ENCODE results near the gene PTPRR. TPM values are rescaled to one million over a fixed set of nuclear protein-coding genes. Genes with fewer than 3 reads are reported as not detected.

The PTPRR gene
- total RNA-seq, 1 experiment from 2014 or later = 3.4 TPM

GRCh38 chr12:70608184-70608583 is 312.4 kb downstream of the PTPRR start:
- no peak overlapping the region for H3K27ac ChIP-seq
- no peak for DNase-seq (ENCODE audit: low read depth in 1 of 2, low spot score in 2 of 2)
- peaks cover 28% of the 10 kb centered on the region for H3K4me1 ChIP-seq (replicated peaks)
- no peaks in the 10 kb centered on the region for H3K27me3 ChIP-seq (replicated peaks)
- no peaks in the 10 kb centered on the region for H3K9me3 ChIP-seq (replicated peaks)
- no peaks in the 10 kb centered on the region for H3K36me3 ChIP-seq
- H3K4me3 ChIP-seq = no peak overlapping the region

GRCh38 chr12:70607107-70607506 is 313.4 kb downstream of the PTPRR start:
- H3K4me3 ChIP-seq = no peak overlapping the region
- no peaks in the 10 kb centered on the region for H3K36me3 ChIP-seq
- peaks cover 28% of the 10 kb centered on the region for H3K4me1 ChIP-seq (replicated peaks)
- no peaks in the 10 kb centered on the region for H3K9me3 ChIP-seq (replicated peaks)
- no peak for DNase-seq (ENCODE audit: low read depth in 1 of 2, low spot score in 2 of 2)
- no peaks in the 10 kb centered on the region for H3K27me3 ChIP-seq (replicated peaks)
- no peak overlapping the region for H3K27ac ChIP-seq

- no peak overlapping the region for H3K4me3 ChIP-seq
- H3K36me3 ChIP-seq = no peaks in the 10 kb centered on the region
- H3K4me1 ChIP-seq (replicated peaks) = peaks cover 19% of the 10 kb centered on the region
- no peaks in the 10 kb centered on the region for H3K9me3 ChIP-seq (replicated peaks)
- no peak overlapping the region for H3K27ac ChIP-seq
- H3K27me3 ChIP-seq (replicated peaks) = no peaks in the 10 kb centered on the region
- DNase-seq (ENCODE audit: low read depth in 1 of 2, low spot score in 2 of 2) = no peak
Observed at GRCh38 chr12:70605976-70606375, 314.6 kb downstream of the PTPRR start.

DNA sequence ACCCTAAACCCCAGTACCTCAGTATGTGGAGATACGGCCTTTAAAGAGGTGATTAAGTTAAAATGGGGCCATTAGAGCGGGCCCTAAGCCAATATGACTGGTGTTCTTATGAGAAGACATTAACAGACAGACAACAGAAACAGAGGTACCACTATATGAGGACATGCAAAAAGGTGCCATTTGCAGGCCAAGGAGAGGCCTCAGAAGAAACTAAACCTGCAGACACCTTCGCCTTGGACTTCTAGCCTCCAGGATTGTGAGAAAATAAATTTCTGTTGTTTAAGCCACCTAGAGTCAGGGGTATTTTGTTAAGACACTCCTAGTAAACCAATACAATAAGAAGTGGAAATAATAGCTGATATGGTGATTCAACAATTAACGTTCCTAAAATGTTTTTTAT is 315.9 kb downstream of the PTPRR start:
- DNase-seq (ENCODE audit: low read depth in 1 of 2, low spot score in 2 of 2) = no peak
- Histone ChIP-seq H3K4me3 (no peak overlapping the region), H3K4me1 (replicated peaks) (peaks cover 8% of the 10 kb centered on the region), H3K36me3 (no peaks in the 10 kb centered on the region), H3K9me3 (replicated peaks) (no peaks in the 10 kb centered on the region), H3K27ac (no peak overlapping the region), H3K27me3 (replicated peaks) (no peaks in the 10 kb centered on the region)

DNA sequence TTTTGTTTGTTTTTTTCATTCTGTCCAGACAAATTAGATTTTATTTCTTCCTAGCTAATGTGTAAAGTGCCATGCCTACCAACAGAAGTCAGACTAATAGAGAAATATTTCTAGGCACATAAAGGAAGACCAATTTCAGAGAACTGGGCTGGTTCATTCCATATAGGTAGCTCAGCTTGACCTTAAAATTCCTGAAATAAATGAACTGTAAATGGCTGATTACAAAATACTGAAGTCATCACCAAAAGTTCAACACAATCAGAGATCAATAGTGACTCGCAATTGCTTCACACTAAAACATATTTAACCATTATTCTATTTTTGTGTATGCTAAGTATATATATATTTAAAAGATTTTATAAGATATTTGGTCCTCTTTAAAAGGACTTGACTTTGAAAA is 317.5 kb downstream of the PTPRR start:
- Histone ChIP-seq H3K4me1 (replicated peaks) (no peaks in the 10 kb centered on the region), H3K27ac (no peak overlapping the region), H3K36me3 (no peaks in the 10 kb centered on the region), H3K9me3 (replicated peaks) (no peaks in the 10 kb centered on the region), H3K27me3 (replicated peaks) (0 out of 2 replicates have a peak, but pooled peaks cover 2% of the 10 kb centered on the region), H3K4me3 (no peak overlapping the region)
- DNase-seq (ENCODE audit: low read depth in 1 of 2, low spot score in 2 of 2) = no peak

DNA sequence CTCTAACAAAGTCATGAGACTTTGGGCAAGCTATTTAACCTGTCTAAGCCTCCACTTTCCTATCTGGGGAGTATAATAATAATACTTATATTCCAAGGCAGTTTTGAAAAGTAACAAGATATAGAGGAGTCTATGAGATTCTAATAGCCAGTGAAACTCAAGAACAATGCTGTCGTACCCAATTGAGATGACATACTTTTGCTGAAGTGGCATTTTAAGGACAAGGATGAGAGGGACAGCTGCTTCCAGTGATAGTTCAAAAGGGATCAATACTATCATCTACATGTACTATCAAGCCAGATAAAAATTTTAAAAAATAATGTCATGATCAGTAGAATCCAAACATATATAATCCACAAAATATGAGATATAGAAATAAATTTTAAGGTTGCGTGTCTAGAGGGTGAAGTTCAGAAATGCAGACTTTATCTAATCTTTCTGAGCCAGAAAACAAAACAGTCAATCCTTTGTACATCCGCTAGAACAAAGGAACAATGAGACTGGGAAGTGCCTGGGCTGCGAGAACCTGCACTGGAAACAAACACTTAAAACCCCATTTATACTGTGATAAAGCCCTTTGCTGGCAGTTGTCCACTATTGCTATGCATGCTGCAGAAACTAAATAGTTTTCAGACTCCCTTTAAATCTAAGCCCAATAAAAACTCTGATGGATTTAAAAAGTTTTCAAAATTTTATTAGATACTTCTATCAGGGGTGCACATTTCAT is 321.9 kb downstream of the PTPRR start:
- DNase-seq (ENCODE audit: low read depth in 1 of 2, low spot score in 2 of 2) = no peak
- Histone ChIP-seq H3K36me3 (no peaks in the 10 kb centered on the region), H3K27ac (no peak overlapping the region), H3K4me1 (replicated peaks) (no peaks in the 10 kb centered on the region), H3K9me3 (replicated peaks) (no peaks in the 10 kb centered on the region), H3K27me3 (replicated peaks) (0 out of 2 replicates have a peak, but pooled peaks cover 2% of the 10 kb centered on the region), H3K4me3 (no peak overlapping the region)

DNA sequence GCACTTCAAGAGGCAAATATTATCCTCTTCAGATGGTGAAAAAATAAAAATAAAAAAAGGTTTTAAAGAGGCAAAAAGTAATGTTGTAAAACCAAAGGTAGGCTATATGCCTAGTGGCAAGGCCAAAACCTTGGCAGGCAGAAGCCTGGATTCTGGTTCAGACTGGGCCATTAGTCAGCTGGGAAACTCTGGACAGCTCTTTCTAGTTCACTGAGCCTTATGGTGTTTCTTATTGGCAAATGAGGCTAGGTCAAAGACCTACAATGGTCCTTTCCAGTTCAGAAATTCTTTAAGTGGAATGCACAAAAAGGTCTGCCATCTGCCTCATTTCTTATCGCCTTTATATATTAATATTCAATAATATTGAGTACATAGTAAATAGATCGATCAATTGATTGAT is 327.9 kb downstream of the PTPRR start:
- no peaks in the 10 kb centered on the region for H3K4me1 ChIP-seq (replicated peaks)
- no peaks in the 10 kb centered on the region for H3K27me3 ChIP-seq (replicated peaks)
- peaks cover 4% of the 10 kb centered on the region; the same call in 1 of the 2 replicates for H3K36me3 ChIP-seq
- H3K9me3 ChIP-seq (replicated peaks) = no peaks in the 10 kb centered on the region
- no peak for DNase-seq (ENCODE audit: low read depth in 1 of 2, low spot score in 2 of 2)
- H3K27ac ChIP-seq = no peak overlapping the region
- H3K4me3 ChIP-seq = no peak overlapping the region

DNA sequence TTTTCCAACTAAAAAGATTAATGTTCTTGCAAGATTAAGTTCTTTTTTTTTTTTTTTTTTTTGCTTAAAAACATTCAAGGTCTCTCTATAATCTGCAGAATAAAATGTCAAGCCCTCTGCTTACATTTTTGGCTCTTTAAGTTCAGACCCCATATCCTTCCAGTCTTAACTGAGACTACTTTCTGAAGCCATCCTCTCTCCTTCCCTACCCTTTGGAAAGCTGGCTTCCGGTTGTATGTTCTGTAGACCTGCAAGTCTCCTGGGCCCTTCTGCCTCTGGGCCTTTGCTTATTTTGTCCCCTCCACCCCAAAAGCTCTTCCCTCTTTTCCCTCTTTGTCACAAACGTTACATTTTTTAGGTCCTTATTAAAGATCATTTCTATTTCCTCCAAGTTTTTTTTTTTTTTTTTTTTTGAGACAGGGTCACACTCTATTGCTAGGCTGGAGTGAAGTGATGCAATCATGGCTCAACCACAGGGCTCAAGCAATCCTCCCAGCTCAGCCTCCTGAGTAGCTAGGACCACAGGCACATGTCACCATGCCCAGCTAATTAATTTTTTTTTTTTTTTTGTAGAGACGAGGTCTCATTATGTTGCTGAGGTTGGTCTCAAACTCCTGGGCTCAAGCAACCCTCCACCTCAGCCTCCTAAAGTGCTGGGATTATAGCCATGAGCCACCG is 329.9 kb downstream of the PTPRR start:
- Histone ChIP-seq H3K27me3 (replicated peaks) (no peaks in the 10 kb centered on the region), H3K4me1 (replicated peaks) (no peaks in the 10 kb centered on the region), H3K9me3 (replicated peaks) (no peaks in the 10 kb centered on the region), H3K4me3 (no peak overlapping the region), H3K36me3 (peaks cover 4% of the 10 kb centered on the region; the same call in 1 of the 2 replicates), H3K27ac (no peak overlapping the region)
- DNase-seq (ENCODE audit: low read depth in 1 of 2, low spot score in 2 of 2) = no peak

DNA sequence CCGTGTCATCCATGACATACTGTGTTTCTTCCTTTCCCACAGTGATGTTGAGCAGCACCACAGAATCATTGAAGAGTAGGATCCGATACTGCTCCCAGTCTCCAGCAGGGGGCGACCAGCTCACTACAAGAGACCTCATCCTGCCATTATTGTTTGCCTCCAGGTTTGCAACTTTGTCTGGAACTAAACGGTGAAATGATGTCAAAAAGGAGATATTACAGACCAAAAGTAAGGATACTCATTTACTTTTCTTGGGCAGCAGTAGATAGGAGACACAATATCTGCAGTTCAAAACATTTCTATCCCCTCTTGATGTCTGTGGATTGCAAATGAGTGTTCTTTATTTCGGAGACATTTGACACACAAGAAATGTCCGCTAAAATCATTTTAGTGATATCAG is 330.5 kb downstream of the PTPRR start:
- H3K27ac ChIP-seq = no peak overlapping the region
- H3K4me1 ChIP-seq (replicated peaks) = no peaks in the 10 kb centered on the region
- H3K27me3 ChIP-seq (replicated peaks) = no peaks in the 10 kb centered on the region
- H3K36me3 ChIP-seq = peaks cover 4% of the 10 kb centered on the region; the same call in 1 of the 2 replicates
- peak; percentile 62 to 75 for DNase-seq (ENCODE audit: low read depth in 1 of 2, low spot score in 2 of 2)
- H3K9me3 ChIP-seq (replicated peaks) = no peaks in the 10 kb centered on the region
- no peak overlapping the region for H3K4me3 ChIP-seq

Other genes with a start within 250 kb of the PTPRR start
- not detected in 2 replicates for gene TSPAN8, start 237.3 kb upstream of the PTPRR start, total RNA-seq (2014; rRNA removed; shearing (Covaris generic))